Measurements from ENCODE around the gene CCDC192.
"Not testable (repeated sequence)": the region's sequence is repeated elsewhere in the genome, so short reads cannot be mapped to it uniquely, and the experiment has no call there.

CCDC192 gene

DNA sequence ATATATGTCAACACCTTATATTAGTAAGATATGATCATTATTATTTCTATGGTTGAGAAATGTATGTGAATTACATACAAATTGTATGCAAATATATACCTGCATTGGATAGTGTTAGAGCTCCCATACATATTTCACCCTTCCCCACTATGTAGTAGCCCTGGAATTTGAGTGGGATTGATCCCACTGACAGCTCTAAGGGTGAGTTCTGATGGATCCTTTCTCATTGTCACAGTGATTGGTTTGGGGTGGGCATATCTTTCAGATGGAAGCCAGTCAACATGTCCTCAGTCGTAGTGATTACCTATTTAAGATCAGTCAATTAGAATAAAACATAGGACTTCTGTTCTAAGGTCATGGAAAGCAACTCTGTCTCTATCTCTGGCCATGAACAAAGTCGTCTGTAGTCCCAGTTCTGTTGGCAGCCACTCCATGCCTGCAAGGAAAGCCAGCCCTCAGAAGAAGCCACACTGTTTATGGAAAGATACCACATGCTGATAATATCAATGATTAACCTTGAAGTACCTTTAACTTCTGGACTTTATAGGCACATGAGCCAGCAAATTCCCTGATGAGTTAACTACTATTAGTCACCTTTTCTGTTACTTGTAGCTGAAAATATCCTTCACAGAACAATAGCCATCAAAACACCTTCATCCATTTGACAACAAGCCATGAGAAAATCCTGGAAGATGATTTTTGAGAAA, 5.1 kb upstream of the CCDC192 start:
- Histone ChIP-seq H3K4me1 (ENCODE audit: control insufficient read depth in 1 of 2, insufficient read depth in 2 of 2, low read length in 2 of 2) (peaks cover 0 to 6% of the 10 kb centered on the region in 2 donors), H3K27me3 (ENCODE audit: control insufficient read depth in 1 of 2, insufficient read depth in 2 of 2, low read length in 2 of 2) (no peaks in the 10 kb centered on the region), H3K36me3 (ENCODE audit: control insufficient read depth in 1 of 2, insufficient read depth in 2 of 2, low read length in 2 of 2) (no peaks in the 10 kb centered on the region), H3K4me3 (ENCODE audit: low read depth in 1 of 2, low read length in 2 of 2) (no peak overlapping the region), H3K27ac (ENCODE audit: low read depth, low read length) (no peak overlapping the region), H3K9me3 (ENCODE audit: control insufficient read depth in 1 of 2, low read length in 2 of 2) (no peaks in the 10 kb centered on the region), H3K9ac (ENCODE audit: low read depth in 1 of 2, low read length in 2 of 2) (no peak overlapping the region)

DNA sequence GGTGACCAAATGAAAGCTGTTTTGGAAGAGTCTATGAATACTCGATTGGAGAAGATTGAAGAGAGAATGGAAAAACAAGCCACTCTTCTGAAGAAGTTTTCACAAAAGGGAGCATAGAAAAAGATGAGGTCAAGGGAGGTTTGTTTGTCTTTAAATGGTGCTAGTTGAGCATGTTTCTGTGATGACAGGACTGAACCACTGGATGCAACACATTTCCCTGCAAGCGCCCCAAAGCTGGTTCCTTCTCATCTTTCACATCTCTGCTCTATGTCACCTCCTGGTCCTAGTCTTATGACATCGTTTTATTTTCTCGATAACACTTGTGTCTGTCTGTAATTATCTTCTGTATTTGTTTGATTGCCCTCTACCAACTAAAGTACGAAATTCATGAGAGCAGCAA, 3.8 kb upstream of the CCDC192 start:
- Histone ChIP-seq H3K36me3 (ENCODE audit: control insufficient read depth in 1 of 2, insufficient read depth in 2 of 2, low read length in 2 of 2) (no peaks in the 10 kb centered on the region), H3K4me3 (ENCODE audit: low read depth in 1 of 2, low read length in 2 of 2) (no peak overlapping the region), H3K27ac (ENCODE audit: low read depth, low read length) (no peak overlapping the region), H3K27me3 (ENCODE audit: control insufficient read depth in 1 of 2, insufficient read depth in 2 of 2, low read length in 2 of 2) (no peaks in the 10 kb centered on the region), H3K4me1 (ENCODE audit: control insufficient read depth in 1 of 2, insufficient read depth in 2 of 2, low read length in 2 of 2) (peaks cover 0 to 6% of the 10 kb centered on the region in 2 donors), H3K9ac (ENCODE audit: low read depth in 1 of 2, low read length in 2 of 2) (no peak overlapping the region), H3K9me3 (ENCODE audit: control insufficient read depth in 1 of 2, low read length in 2 of 2) (no peaks in the 10 kb centered on the region)

DNA sequence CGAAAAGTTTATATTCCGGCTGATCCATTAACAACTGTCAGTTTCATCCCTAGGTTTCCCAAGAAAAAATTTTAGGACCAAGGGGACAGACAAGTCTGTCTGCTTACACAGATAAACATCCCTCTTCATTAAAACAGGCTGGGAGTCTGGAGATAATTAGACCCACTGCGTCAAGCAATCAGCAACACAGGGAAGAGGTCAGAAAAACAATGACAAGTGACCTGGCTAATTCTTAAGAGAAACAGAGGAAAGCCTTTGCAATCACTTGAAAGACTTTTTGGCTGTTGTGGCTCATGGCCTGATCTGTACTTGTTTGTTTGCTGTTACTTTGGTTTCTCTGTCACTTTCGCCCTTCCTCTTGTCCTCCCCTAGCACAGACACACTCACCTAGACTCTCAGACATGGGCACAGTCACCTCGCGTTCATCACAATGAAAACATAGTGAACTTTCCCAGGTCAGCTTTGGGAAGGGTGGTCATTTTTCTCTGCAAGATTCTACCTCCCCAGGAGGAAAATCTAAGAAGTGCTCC, 2.9 kb upstream of the CCDC192 start:
- H3K27ac ChIP-seq (ENCODE audit: low read depth, low read length), result no peak overlapping the region

DNA sequence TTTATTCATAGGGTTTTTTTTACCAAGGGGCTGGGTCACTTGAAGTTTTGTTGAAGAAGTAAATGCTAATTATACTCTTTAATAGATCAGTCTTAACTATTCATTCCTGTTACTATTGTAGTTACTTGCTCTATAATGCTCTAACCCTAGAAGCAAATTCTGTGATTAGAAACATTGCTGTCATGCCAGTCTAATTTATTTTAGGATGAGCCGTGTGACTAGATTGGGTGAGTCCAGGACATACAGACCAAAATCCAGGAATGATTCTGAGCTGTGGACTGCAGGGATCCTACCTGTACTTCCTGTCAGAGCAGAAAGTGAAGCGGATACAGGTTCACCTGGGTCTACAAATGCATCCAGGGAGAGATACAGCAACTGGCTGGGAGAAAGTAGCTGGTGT, 757 bp upstream of the CCDC192 start:
- H3K9ac ChIP-seq (ENCODE audit: low read depth in 1 of 2, low read length in 2 of 2), result no peak overlapping the region
- H3K27ac ChIP-seq (ENCODE audit: low read depth, low read length), result no peak overlapping the region
- no peaks in the 10 kb centered on the region for H3K36me3 ChIP-seq (ENCODE audit: control insufficient read depth in 1 of 2, insufficient read depth in 2 of 2, low read length in 2 of 2)
- peaks cover 0 to 6% of the 10 kb centered on the region in 2 donors for H3K4me1 ChIP-seq (ENCODE audit: control insufficient read depth in 1 of 2, insufficient read depth in 2 of 2, low read length in 2 of 2)
- no peaks in the 10 kb centered on the region for H3K9me3 ChIP-seq (ENCODE audit: control insufficient read depth in 1 of 2, low read length in 2 of 2)
- no peak overlapping the region for H3K4me3 ChIP-seq (ENCODE audit: low read depth in 1 of 2, low read length in 2 of 2)
- H3K27me3 ChIP-seq (ENCODE audit: control insufficient read depth in 1 of 2, insufficient read depth in 2 of 2, low read length in 2 of 2), result no peaks in the 10 kb centered on the region

More for the DNA sequence above, 2.9 kb upstream of the CCDC192 start:
- H3K9me3 ChIP-seq (ENCODE audit: control insufficient read depth in 1 of 2, low read length in 2 of 2), result no peaks in the 10 kb centered on the region
- H3K36me3 ChIP-seq (ENCODE audit: control insufficient read depth in 1 of 2, insufficient read depth in 2 of 2, low read length in 2 of 2), result no peaks in the 10 kb centered on the region
- no peak overlapping the region for H3K9ac ChIP-seq (ENCODE audit: low read depth in 1 of 2, low read length in 2 of 2)
- no peaks in the 10 kb centered on the region for H3K27me3 ChIP-seq (ENCODE audit: control insufficient read depth in 1 of 2, insufficient read depth in 2 of 2, low read length in 2 of 2)
- no peak overlapping the region for H3K4me3 ChIP-seq (ENCODE audit: low read depth in 1 of 2, low read length in 2 of 2)
- peaks cover 0 to 6% of the 10 kb centered on the region in 2 donors for H3K4me1 ChIP-seq (ENCODE audit: control insufficient read depth in 1 of 2, insufficient read depth in 2 of 2, low read length in 2 of 2)

DNA sequence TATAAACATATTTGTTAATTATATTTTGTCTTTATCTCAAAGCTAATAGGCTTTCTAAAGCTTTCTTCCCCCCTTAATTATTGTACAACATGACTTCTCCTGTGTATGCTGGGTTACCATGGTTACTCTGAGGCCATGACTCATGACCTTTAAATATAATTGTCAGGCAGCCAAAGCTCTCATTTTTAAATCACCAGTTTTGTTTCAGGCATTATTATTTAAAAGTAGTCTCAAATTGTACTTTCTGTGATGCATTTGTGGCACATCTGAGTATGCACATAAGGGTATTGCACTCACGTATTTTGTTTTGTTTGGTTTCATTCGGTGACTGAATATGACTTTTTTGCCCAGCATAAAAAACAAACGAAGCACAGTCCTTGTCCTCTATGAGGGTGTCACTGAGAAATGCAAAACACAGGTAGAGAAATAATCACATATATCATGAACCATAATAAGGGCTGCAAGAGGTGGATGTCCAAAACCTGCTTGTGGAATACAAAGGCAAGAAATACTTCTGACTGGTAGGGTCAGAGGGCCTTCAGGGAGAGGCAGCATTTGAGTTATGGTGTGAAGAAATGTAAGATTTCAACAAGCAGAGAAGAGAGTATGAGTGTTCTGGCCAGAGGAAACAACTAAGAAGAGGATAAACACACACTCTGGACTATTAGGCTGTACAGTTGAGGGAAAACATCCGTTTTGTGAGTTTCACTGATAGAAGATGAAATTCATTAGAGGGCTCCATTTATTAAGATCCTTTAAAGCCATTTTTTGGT, 2.1 kb downstream of the CCDC192 start:
- Histone ChIP-seq H3K36me3 (ENCODE audit: control insufficient read depth in 1 of 2, insufficient read depth in 2 of 2, low read length in 2 of 2) (no peaks in the 10 kb centered on the region), H3K4me1 (ENCODE audit: control insufficient read depth in 1 of 2, insufficient read depth in 2 of 2, low read length in 2 of 2) (no peaks in the 10 kb centered on the region), H3K9ac (ENCODE audit: low read depth in 1 of 2, low read length in 2 of 2) (no peak overlapping the region), H3K9me3 (ENCODE audit: control insufficient read depth in 1 of 2, low read length in 2 of 2) (no peaks in the 10 kb centered on the region), H3K27me3 (ENCODE audit: control insufficient read depth in 1 of 2, insufficient read depth in 2 of 2, low read length in 2 of 2) (no peaks in the 10 kb centered on the region), H3K4me3 (ENCODE audit: low read depth in 1 of 2, low read length in 2 of 2) (no peak overlapping the region), H3K27ac (ENCODE audit: low read depth, low read length) (no peak overlapping the region)

DNA sequence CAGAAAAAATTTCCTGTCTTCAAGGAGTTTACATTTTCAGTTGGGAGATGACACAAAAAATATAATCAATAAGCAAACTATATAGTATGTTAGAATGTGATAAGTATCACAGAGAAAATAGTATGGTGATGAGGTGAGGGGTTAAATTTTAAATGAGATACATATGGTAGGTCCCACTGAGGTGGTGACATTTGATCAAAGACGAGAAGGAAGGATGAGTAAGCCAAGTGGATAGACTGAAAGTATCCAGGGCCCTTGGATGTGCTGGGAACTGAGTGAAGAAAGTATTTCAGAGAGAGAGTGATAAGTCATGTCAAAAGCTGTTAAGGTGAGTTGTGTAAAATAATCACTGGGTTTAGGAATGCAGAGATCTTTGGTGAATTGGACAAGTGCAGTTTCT, 3.5 kb downstream of the CCDC192 start:
- Histone ChIP-seq H3K27me3 (ENCODE audit: control insufficient read depth in 1 of 2, insufficient read depth in 2 of 2, low read length in 2 of 2) (no peaks in the 10 kb centered on the region), H3K36me3 (ENCODE audit: control insufficient read depth in 1 of 2, insufficient read depth in 2 of 2, low read length in 2 of 2) (no peaks in the 10 kb centered on the region), H3K4me3 (ENCODE audit: low read depth in 1 of 2, low read length in 2 of 2) (no peak overlapping the region), H3K27ac (ENCODE audit: low read depth, low read length) (no peak overlapping the region), H3K9ac (ENCODE audit: low read depth in 1 of 2, low read length in 2 of 2) (no peak overlapping the region), H3K4me1 (ENCODE audit: control insufficient read depth in 1 of 2, insufficient read depth in 2 of 2, low read length in 2 of 2) (no peaks in the 10 kb centered on the region), H3K9me3 (ENCODE audit: control insufficient read depth in 1 of 2, low read length in 2 of 2) (no peaks in the 10 kb centered on the region)

DNA sequence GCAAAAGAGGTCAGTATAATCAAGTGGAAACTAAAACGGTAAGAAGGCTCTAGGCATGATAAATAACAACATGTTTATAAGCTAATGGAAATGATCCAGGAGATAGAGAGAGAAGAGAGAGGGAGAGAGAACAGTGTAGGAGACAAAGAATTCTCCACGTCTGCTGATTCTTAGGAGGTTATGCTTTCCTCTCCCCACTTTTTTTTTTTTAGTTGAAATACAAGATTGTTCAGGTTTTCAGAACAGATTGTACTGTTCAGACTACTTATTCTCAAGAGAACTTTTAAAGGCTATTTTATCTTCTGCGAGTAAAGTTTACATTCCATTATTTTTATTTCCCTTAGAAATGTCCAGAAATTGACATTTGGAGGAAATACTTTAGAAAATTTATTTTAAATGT, 4.0 kb downstream of the CCDC192 start:
- Histone ChIP-seq H3K4me1 (ENCODE audit: control insufficient read depth in 1 of 2, insufficient read depth in 2 of 2, low read length in 2 of 2) (no peaks in the 10 kb centered on the region), H3K4me3 (ENCODE audit: low read depth in 1 of 2, low read length in 2 of 2) (no peak overlapping the region), H3K9me3 (ENCODE audit: control insufficient read depth in 1 of 2, low read length in 2 of 2) (no peaks in the 10 kb centered on the region), H3K27ac (ENCODE audit: low read depth, low read length) (no peak overlapping the region), H3K9ac (ENCODE audit: low read depth in 1 of 2, low read length in 2 of 2) (no peak overlapping the region), H3K36me3 (ENCODE audit: control insufficient read depth in 1 of 2, insufficient read depth in 2 of 2, low read length in 2 of 2) (no peaks in the 10 kb centered on the region), H3K27me3 (ENCODE audit: control insufficient read depth in 1 of 2, insufficient read depth in 2 of 2, low read length in 2 of 2) (no peaks in the 10 kb centered on the region)

DNA sequence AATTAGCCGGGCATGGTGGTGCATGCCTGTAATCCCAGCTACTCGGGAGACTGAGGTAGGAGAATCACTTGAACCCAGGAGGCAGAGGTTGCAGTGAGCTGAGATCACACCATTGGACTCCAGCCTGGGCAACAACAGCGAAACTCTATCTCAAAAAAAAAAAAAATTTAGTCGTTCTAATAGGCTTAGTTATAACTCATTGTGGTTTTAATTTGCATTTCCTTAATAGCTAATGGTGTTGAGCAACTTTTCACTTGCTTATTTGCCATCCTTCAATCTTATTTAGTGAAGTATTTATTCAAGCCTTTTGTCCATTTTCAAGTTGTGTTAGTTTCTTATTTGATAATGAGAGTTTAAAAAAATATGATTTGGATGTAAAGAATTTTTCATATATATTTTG, 9.9 kb downstream of the CCDC192 start:
- H3K36me3 ChIP-seq (ENCODE audit: control insufficient read depth in 1 of 2, insufficient read depth in 2 of 2, low read length in 2 of 2); H3K4me1 ChIP-seq (ENCODE audit: control insufficient read depth in 1 of 2, insufficient read depth in 2 of 2, low read length in 2 of 2); H3K9ac ChIP-seq (ENCODE audit: low read depth in 1 of 2, low read length in 2 of 2); H3K4me3 ChIP-seq (ENCODE audit: low read depth in 1 of 2, low read length in 2 of 2); H3K27me3 ChIP-seq (ENCODE audit: control insufficient read depth in 1 of 2, insufficient read depth in 2 of 2, low read length in 2 of 2); H3K27ac ChIP-seq (ENCODE audit: low read depth, low read length); H3K9me3 ChIP-seq (ENCODE audit: control insufficient read depth in 1 of 2, low read length in 2 of 2): not testable (repeated sequence)

DNA sequence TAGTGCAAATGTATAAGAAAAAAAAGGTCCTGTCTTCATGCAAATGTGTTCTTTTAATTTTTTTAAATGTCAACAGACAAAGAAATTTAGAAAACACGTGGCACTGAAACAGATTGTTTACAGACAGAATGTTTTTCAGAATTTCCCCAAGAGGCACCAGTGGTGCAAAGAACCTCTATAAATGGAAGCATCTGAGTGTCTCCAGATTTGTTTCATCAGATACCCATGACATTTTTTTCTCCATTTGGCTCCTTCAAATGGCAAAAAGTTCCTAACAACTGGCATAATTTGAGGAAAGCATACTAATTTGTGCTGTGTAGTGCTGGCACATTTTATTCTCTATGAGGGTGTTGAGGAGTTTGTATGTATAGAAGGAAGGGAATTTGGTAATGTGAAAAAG, 15.0 kb downstream of the CCDC192 start:
- H3K9me3 ChIP-seq (ENCODE audit: control insufficient read depth in 1 of 2, low read length in 2 of 2), result peaks cover 7 to 10% of the 10 kb centered on the region in 2 donors
- H3K27me3 ChIP-seq (ENCODE audit: control insufficient read depth in 1 of 2, insufficient read depth in 2 of 2, low read length in 2 of 2), result no peaks in the 10 kb centered on the region
- no peak overlapping the region for H3K4me3 ChIP-seq (ENCODE audit: low read depth in 1 of 2, low read length in 2 of 2)
- no peaks in the 10 kb centered on the region for H3K36me3 ChIP-seq (ENCODE audit: control insufficient read depth in 1 of 2, insufficient read depth in 2 of 2, low read length in 2 of 2)
- H3K27ac ChIP-seq (ENCODE audit: low read depth, low read length), result no peak overlapping the region
- no peaks in the 10 kb centered on the region for H3K4me1 ChIP-seq (ENCODE audit: control insufficient read depth in 1 of 2, insufficient read depth in 2 of 2, low read length in 2 of 2)
- no peak overlapping the region for H3K9ac ChIP-seq (ENCODE audit: low read depth in 1 of 2, low read length in 2 of 2)

DNA sequence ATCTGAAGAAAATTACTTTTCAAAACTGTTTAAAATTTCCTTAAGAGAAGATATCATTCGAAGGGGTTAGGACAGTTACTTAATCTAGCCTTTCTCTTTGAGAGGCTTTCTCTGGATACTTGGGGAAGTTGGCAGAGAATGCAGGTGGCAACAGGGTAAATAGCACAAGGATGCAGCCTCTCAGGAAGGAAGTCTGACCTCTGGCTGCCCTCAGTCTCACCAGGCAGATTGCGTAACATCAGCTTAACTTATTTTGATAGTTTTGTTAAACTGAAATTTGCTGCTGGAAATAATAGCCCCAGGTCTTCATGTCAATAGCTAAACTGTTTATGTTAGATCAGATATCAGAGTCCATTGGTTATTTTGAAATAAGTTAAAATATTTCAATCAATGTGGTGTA, 20.4 kb downstream of the CCDC192 start:
- H3K27ac ChIP-seq (ENCODE audit: low read depth, low read length), result no peak overlapping the region
- no peaks in the 10 kb centered on the region for H3K36me3 ChIP-seq (ENCODE audit: control insufficient read depth in 1 of 2, insufficient read depth in 2 of 2, low read length in 2 of 2)
- H3K9ac ChIP-seq (ENCODE audit: low read depth in 1 of 2, low read length in 2 of 2), result no peak overlapping the region
- no peaks in the 10 kb centered on the region for H3K4me1 ChIP-seq (ENCODE audit: control insufficient read depth in 1 of 2, insufficient read depth in 2 of 2, low read length in 2 of 2)
- H3K4me3 ChIP-seq (ENCODE audit: low read depth in 1 of 2, low read length in 2 of 2), result no peak overlapping the region
- H3K27me3 ChIP-seq (ENCODE audit: control insufficient read depth in 1 of 2, insufficient read depth in 2 of 2, low read length in 2 of 2), result no peaks in the 10 kb centered on the region
- H3K9me3 ChIP-seq (ENCODE audit: control insufficient read depth in 1 of 2, low read length in 2 of 2), result peaks cover 7 to 10% of the 10 kb centered on the region in 2 donors

Measured in duodenal mucosa (tissue), 2 donors.